GM13976 (cell line): ENCODE measurements around the gene RNF207.

ENCODE experiments used
- DNase-seq: peaks from one replicate; pipeline ENCODE4 v3.0.0; 2012; ENCODE audit warnings: low spot score
- CTCF ChIP-seq: IDR thresholded peaks from 2 replicates; pipeline ENCODE4 v1.5.1; 2012; ENCODE audit warnings: borderline replicate concordance, mild to moderate bottlenecking; ENCODE audit not compliant: insufficient read depth; ENCODE audit errors: extremely low read depth, missing control alignments, control extremely low read depth
- in situ Hi-C: fragments of 300-500 bp; cut with MboI; formaldehyde crosslinking; loops from one replicate; pipeline ENCODE4 v1.12.0; 2022; ENCODE audit warnings: low sequenced_read_pairs, mixed read lengths, inconsistent platforms; ENCODE audit not compliant: unreplicated experiment

The RNF207 gene

GRCh38 chr1:6185635-6186382 lies 20.1 kb upstream of the RNF207 start:
- in situ Hi-C loops: no loop called here
- no peak for DNase-seq
- peak; percentile 23 for TF ChIP-seq CTCF

- DNase-seq: no peak
- in situ Hi-C loops: no loop called here
- TF ChIP-seq CTCF: no peak
Measured at GRCh38 chr1:6188466-6188865, 17.5 kb upstream of the RNF207 start.

GRCh38 chr1:6191968-6192367 lies 14.0 kb upstream of the RNF207 start:
- no peak for TF ChIP-seq CTCF
- in situ Hi-C loops: no loop called here

GRCh38 chr1:6197746-6198427 lies 8.0 kb upstream of the RNF207 start:
- no peak for DNase-seq
- TF ChIP-seq CTCF: no peak
- in situ Hi-C loops: no loop called here

More at GRCh38 chr1:6191968-6192367, 14.0 kb upstream of the RNF207 start:
- DNase-seq: no peak

- in situ Hi-C loops: no loop called here
- TF ChIP-seq CTCF: no peak
- DNase-seq: no peak
Measured at GRCh38 chr1:6198646-6199297, 7.1 kb upstream of the RNF207 start.

- DNase-seq: peak; percentile 94
- TF ChIP-seq CTCF: no peak
- in situ Hi-C loops: no loop called here
Measured at GRCh38 chr1:6199298-6200187, 6.4 kb upstream of the RNF207 start, which contains the start of gene RPL22. TSS of gene RPL22 (minus strand) at chr1:6199595. CDS start at chr1:6199573, 22 bp downstream.
